ENCODE results near the gene OPALIN. TPM values are rescaled to one million over a fixed set of nuclear protein-coding genes. Genes with fewer than 3 reads are reported as not detected.
"Not testable (repeated sequence)": the region's sequence is repeated elsewhere in the genome, so short reads cannot be mapped to it uniquely, and the experiment has no call there.

Gene OPALIN
- total RNA-seq, 2 experiments from 2014 or later, result not detected

GRCh38 chr10:96309628-96310320 lies 49.0 kb downstream of the OPALIN start:
- DNase-seq, result no peak
- H3K27ac Mint-ChIP-seq, result no peak overlapping the region
- intact Hi-C loops (cut with micrococcal nuclease), result no loop called here
- H3K9me3 Mint-ChIP-seq, result no peaks in the 10 kb centered on the region
- peaks cover 7% of the 10 kb centered on the region for H3K27me3 Mint-ChIP-seq (ENCODE audit: low read depth)
- peaks cover 15% of the 10 kb centered on the region for H3K4me1 Mint-ChIP-seq (ENCODE audit: low read depth)
- CTCF ChIA-PET, result interaction anchor here (1.0 kb wide), 1 partner anchor 80 kb away, joined by 4 read pairs; no protein-coding TSS in a partner anchor
- H3K36me3 Mint-ChIP-seq (ENCODE audit: low read depth), result no peaks in the 10 kb centered on the region
- H3K4me3 Mint-ChIP-seq, result no peak overlapping the region

- CTCF ChIA-PET, result interaction anchor here (1.2 to 1.7 kb wide), 2 partner anchors 26 to 79 kb away, joined by 5 to 6 read pairs; no protein-coding TSS in a partner anchor
- H3K36me3 Mint-ChIP-seq (ENCODE audit: low read depth); H3K9me3 Mint-ChIP-seq; H3K27ac Mint-ChIP-seq; intact Hi-C loops (cut with micrococcal nuclease); DNase-seq; H3K4me3 Mint-ChIP-seq: not testable (repeated sequence)
- Mint-ChIP-seq H3K4me1 (ENCODE audit: low read depth) (peaks cover 23% of the 10 kb centered on the region), H3K27me3 (ENCODE audit: low read depth) (peaks cover 11% of the 10 kb centered on the region)
These were observed 49.9 kb downstream of the OPALIN start for GRCh38 chr10:96308854-96309253.

GRCh38 chr10:96306516-96306915 lies 52.3 kb downstream of the OPALIN start:
- no peaks in the 10 kb centered on the region for H3K9me3 Mint-ChIP-seq
- intact Hi-C loops (cut with micrococcal nuclease), result no loop called here
- CTCF ChIA-PET, result interaction anchor here (0.6 to 1.0 kb wide), 2 partner anchors 28 to 289 kb away, joined by 3 read pairs; no protein-coding TSS in a partner anchor
- H3K4me3 Mint-ChIP-seq, result peak overlapping the region; percentile 20
- H3K27me3 Mint-ChIP-seq (ENCODE audit: low read depth), result peaks cover 7% of the 10 kb centered on the region
- no peak overlapping the region for H3K27ac Mint-ChIP-seq
- DNase-seq, result peak; percentile 34
- peaks cover 24% of the 10 kb centered on the region for H3K4me1 Mint-ChIP-seq (ENCODE audit: low read depth)
- no peaks in the 10 kb centered on the region for H3K36me3 Mint-ChIP-seq (ENCODE audit: low read depth)

- intact Hi-C loops (cut with micrococcal nuclease), result no loop called here
- no peaks in the 10 kb centered on the region for H3K36me3 Mint-ChIP-seq (ENCODE audit: low read depth)
- H3K4me1 Mint-ChIP-seq (ENCODE audit: low read depth), result peaks cover 29% of the 10 kb centered on the region
- no peak overlapping the region for H3K27ac Mint-ChIP-seq
- no peak overlapping the region for H3K4me3 Mint-ChIP-seq
- CTCF ChIA-PET, result interaction anchor here (1.0 to 1.9 kb wide), 3 partner anchors 14 to 76 kb away, joined by 3 to 5 read pairs (median 4); no protein-coding TSS in a partner anchor
- H3K27me3 Mint-ChIP-seq (ENCODE audit: low read depth), result peaks cover 7% of the 10 kb centered on the region
- DNase-seq, result no peak
- no peaks in the 10 kb centered on the region for H3K9me3 Mint-ChIP-seq
These were observed 53.8 kb downstream of the OPALIN start for GRCh38 chr10:96305019-96305418.

- H3K4me3 Mint-ChIP-seq, result no peak within 1 kb of the TSS
- DNase-seq, result no peak
- no peaks in the 10 kb centered on the region for H3K9me3 Mint-ChIP-seq
- intact Hi-C loops (cut with micrococcal nuclease), result no loop called here
- peaks cover 36% of the 10 kb centered on the region for H3K4me1 Mint-ChIP-seq (ENCODE audit: low read depth)
- H3K27ac Mint-ChIP-seq, result no peak within 1 kb of the TSS
- CTCF ChIA-PET, result interaction anchor here (1.0 to 1.9 kb wide), 3 partner anchors 14 to 75 kb away, joined by 3 to 5 read pairs (median 4); no protein-coding TSS in a partner anchor
- no peaks in the 10 kb centered on the region for H3K36me3 Mint-ChIP-seq (ENCODE audit: low read depth)
- peaks cover 7% of the 10 kb centered on the region for H3K27me3 Mint-ChIP-seq (ENCODE audit: low read depth)
These were observed 54.6 kb downstream of the OPALIN start, which contains the start of gene DNTT for GRCh38 chr10:96304230-96304629. TSS of gene DNTT (plus strand) at chr10:96304434. CDS start at chr10:96304498, 64 bp downstream.

- no peaks in the 10 kb centered on the region for H3K36me3 Mint-ChIP-seq (ENCODE audit: low read depth)
- intact Hi-C loops (cut with micrococcal nuclease), result no loop called here
- H3K4me3 Mint-ChIP-seq, result no peak overlapping the region
- H3K27ac Mint-ChIP-seq, result no peak overlapping the region
- DNase-seq, result no peak
- CTCF ChIA-PET, result interaction anchor here (0.5 to 2.4 kb wide), 7 partner anchors 8 to 213 kb away, joined by 3 to 6 read pairs (median 4); no protein-coding TSS in a partner anchor
- H3K27me3 Mint-ChIP-seq (ENCODE audit: low read depth), result peaks cover 7% of the 10 kb centered on the region
- peaks cover 45% of the 10 kb centered on the region for H3K4me1 Mint-ChIP-seq (ENCODE audit: low read depth)
- H3K9me3 Mint-ChIP-seq, result no peaks in the 10 kb centered on the region
These were observed 57.2 kb downstream of the OPALIN start for GRCh38 chr10:96301616-96302015.

- Mint-ChIP-seq H3K36me3 (ENCODE audit: low read depth) (no peaks in the 10 kb centered on the region), H3K4me3 (peak overlapping the region; percentile 48), H3K27ac (peak overlapping the region; percentile 73), H3K4me1 (ENCODE audit: low read depth) (peaks cover 43% of the 10 kb centered on the region), H3K27me3 (ENCODE audit: low read depth) (peaks cover 3% of the 10 kb centered on the region), H3K9me3 (no peaks in the 10 kb centered on the region)
- CTCF ChIA-PET, result interaction anchor here (0.7 to 2.1 kb wide), 4 partner anchors 12 to 70 kb away, joined by 3 to 9 read pairs (median 5); no protein-coding TSS in a partner anchor
- intact Hi-C loops (cut with micrococcal nuclease), result loop anchor here (2.0 to 10.0 kb wide), 3 partner anchors 41 to 393 kb away; partner anchors contain the start of genes CC2D2B and CCNJ
- peak; percentile 47 for DNase-seq
These were observed 59.4 kb downstream of the OPALIN start for GRCh38 chr10:96299383-96299782.

GRCh38 chr10:96298362-96298761 lies 60.4 kb downstream of the OPALIN start:
- H3K27ac Mint-ChIP-seq, result no peak overlapping the region
- CTCF ChIA-PET, result interaction anchor here (1.0 to 2.1 kb wide), 3 partner anchors 11 to 69 kb away, joined by 3 to 9 read pairs (median 5); no protein-coding TSS in a partner anchor
- no peaks in the 10 kb centered on the region for H3K27me3 Mint-ChIP-seq (ENCODE audit: low read depth)
- H3K4me1 Mint-ChIP-seq (ENCODE audit: low read depth), result peaks cover 37% of the 10 kb centered on the region
- no peaks in the 10 kb centered on the region for H3K9me3 Mint-ChIP-seq
- intact Hi-C loops (cut with micrococcal nuclease), result loop anchor here (2.0 to 10.0 kb wide), 3 partner anchors 42 to 392 kb away; partner anchors contain the start of genes CC2D2B and CCNJ
- no peak overlapping the region for H3K4me3 Mint-ChIP-seq
- no peaks in the 10 kb centered on the region for H3K36me3 Mint-ChIP-seq (ENCODE audit: low read depth)
- DNase-seq, result no peak

- CTCF ChIA-PET, result interaction anchor here (2.1 kb wide), 1 partner anchor 68 kb away, joined by 9 read pairs; no protein-coding TSS in a partner anchor
These were observed 61.3 kb downstream of the OPALIN start for GRCh38 chr10:96297486-96297885.

GRCh38 chr10:96295475-96295874 lies 63.3 kb downstream of the OPALIN start:
- DNase-seq, result no peak
- intact Hi-C loops (cut with micrococcal nuclease), result loop anchor here (10.0 kb wide), 1 partner anchor 251 kb away; the partner anchor contains the start of gene CCNJ
- Mint-ChIP-seq H3K27ac (no peak overlapping the region), H3K4me1 (ENCODE audit: low read depth) (peaks cover 33% of the 10 kb centered on the region), H3K4me3 (no peak overlapping the region), H3K27me3 (ENCODE audit: low read depth) (no peaks in the 10 kb centered on the region), H3K9me3 (no peaks in the 10 kb centered on the region), H3K36me3 (ENCODE audit: low read depth) (no peaks in the 10 kb centered on the region)
- CTCF ChIA-PET, result interaction anchor here (1.1 to 6.5 kb wide), 3 partner anchors 64 to 278 kb away, joined by 3 to 98 read pairs (median 4); no protein-coding TSS in a partner anchor

More at GRCh38 chr10:96297486-96297885, 61.3 kb downstream of the OPALIN start:
- Mint-ChIP-seq H3K27ac (no peak overlapping the region), H3K9me3 (no peaks in the 10 kb centered on the region), H3K4me1 (ENCODE audit: low read depth) (peaks cover 37% of the 10 kb centered on the region), H3K36me3 (ENCODE audit: low read depth) (no peaks in the 10 kb centered on the region), H3K4me3 (no peak overlapping the region), H3K27me3 (ENCODE audit: low read depth) (no peaks in the 10 kb centered on the region)
- DNase-seq, result no peak
- intact Hi-C loops (cut with micrococcal nuclease), result loop anchor here (10.0 kb wide), 1 partner anchor 253 kb away; the partner anchor contains the start of gene CCNJ
